Measurements from ENCODE around the gene CD79A. TPM values are rescaled to one million over a fixed set of nuclear protein-coding genes. Genes with fewer than 3 reads are reported as not detected.

Gene CD79A
- total RNA-seq, 4 donors from 2014 or later: 0.29 to 0.62 TPM; not detected in 2

- peaks cover 10 to 54% of the 10 kb centered on the region in 2 donors for H3K27me3 ChIP-seq
- no peaks in the 10 kb centered on the region for H3K9me3 ChIP-seq
- H3K4me3 ChIP-seq: no peak overlapping the region
- no peak for DNase-seq
- no peaks in the 10 kb centered on the region for H3K4me1 ChIP-seq
- TF ChIP-seq POLR2A (IDR thresholded peaks at IDR 0.05) (no peak), CTCF (IDR thresholded peaks at IDR 0.05) (no peak)
- intact Hi-C loops (cut with DNase I; ENCODE audit: low total_unique reads): no loop called here
- no peak overlapping the region for H3K27ac ChIP-seq
- H3K36me3 ChIP-seq: no peaks in the 10 kb centered on the region
Measured at GRCh38 chr19:41918095-41918494, 41.0 kb downstream of the CD79A start.

GRCh38 chr19:41918653-41919244, 41.7 kb downstream of the CD79A start:
- intact Hi-C loops (cut with DNase I; ENCODE audit: low total_unique reads): no loop called here
- no peaks in the 10 kb centered on the region for H3K4me1 ChIP-seq
- no peak overlapping the region for H3K27ac ChIP-seq
- H3K36me3 ChIP-seq: no peaks in the 10 kb centered on the region
- no peak for DNase-seq
- H3K9me3 ChIP-seq: no peaks in the 10 kb centered on the region
- H3K27me3 ChIP-seq: peaks cover 8 to 54% of the 10 kb centered on the region in 2 donors
- TF ChIP-seq CTCF (IDR thresholded peaks at IDR 0.05): no peak
- no peak for TF ChIP-seq POLR2A (IDR thresholded peaks at IDR 0.05)
- H3K4me3 ChIP-seq: no peak overlapping the region

- Histone ChIP-seq H3K4me3 (no peak overlapping the region), H3K27me3 (peaks cover 2 to 46% of the 10 kb centered on the region in 2 donors), H3K9me3 (no peaks in the 10 kb centered on the region), H3K4me1 (no peaks in the 10 kb centered on the region), H3K27ac (no peak overlapping the region), H3K36me3 (no peaks in the 10 kb centered on the region)
- TF ChIP-seq CTCF (IDR thresholded peaks at IDR 0.05) (no peak), POLR2A (IDR thresholded peaks at IDR 0.05) (no peak)
- intact Hi-C loops (cut with DNase I; ENCODE audit: low total_unique reads): no loop called here
- DNase-seq: no peak
Measured at GRCh38 chr19:41919948-41920712, 43.1 kb downstream of the CD79A start.

GRCh38 chr19:41920882-41921576, 44.0 kb downstream of the CD79A start:
- Histone ChIP-seq H3K4me1 (no peaks in the 10 kb centered on the region), H3K27ac (no peak overlapping the region), H3K4me3 (no peak overlapping the region), H3K27me3 (peaks cover 6 to 43% of the 10 kb centered on the region in 2 donors), H3K9me3 (no peaks in the 10 kb centered on the region), H3K36me3 (no peaks in the 10 kb centered on the region)
- TF ChIP-seq CTCF (IDR thresholded peaks at IDR 0.05) (no peak), POLR2A (IDR thresholded peaks at IDR 0.05) (no peak)
- intact Hi-C loops (cut with DNase I; ENCODE audit: low total_unique reads): no loop called here
- no peak for DNase-seq
